Activated naive CD8-positive, alpha-beta T cell (primary cell): ENCODE results near the gene CACNG6.
"Not testable (repeated sequence)": the region's sequence is repeated elsewhere in the genome, so short reads cannot be mapped to it uniquely, and the experiment has no call there.

ENCODE experiments used
- H3K27ac Mint-ChIP-seq: one replicate; pipeline ENCODE4 v1.8.0; 2021; ENCODE audit warnings: mixed read lengths
- H3K27me3 Mint-ChIP-seq: one replicate; pipeline ENCODE4 v1.8.0; 2021; ENCODE audit warnings: mixed read lengths
- H3K36me3 Mint-ChIP-seq: one replicate; pipeline ENCODE4 v1.8.0; 2021; ENCODE audit warnings: mixed read lengths
- H3K4me1 Mint-ChIP-seq: one replicate; pipeline ENCODE4 v1.8.0; 2021; ENCODE audit warnings: low read depth, mixed read lengths
- H3K4me3 Mint-ChIP-seq: one replicate; pipeline ENCODE4 v1.8.0; 2021; ENCODE audit warnings: mild to moderate bottlenecking, mixed read lengths
- H3K9me3 Mint-ChIP-seq: one replicate; pipeline ENCODE4 v1.8.0; 2021; ENCODE audit warnings: low read depth, mixed read lengths

Gene CACNG6, protein sequence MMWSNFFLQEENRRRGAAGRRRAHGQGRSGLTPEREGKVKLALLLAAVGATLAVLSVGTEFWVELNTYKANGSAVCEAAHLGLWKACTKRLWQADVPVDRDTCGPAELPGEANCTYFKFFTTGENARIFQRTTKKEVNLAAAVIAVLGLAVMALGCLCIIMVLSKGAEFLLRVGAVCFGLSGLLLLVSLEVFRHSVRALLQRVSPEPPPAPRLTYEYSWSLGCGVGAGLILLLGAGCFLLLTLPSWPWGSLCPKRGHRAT

GRCh38 chr19:53991224-53992113, at the start of gene CACNG6:
Gene CACNG6 (plus strand): TSS chr19:53991637. CDS start chr19:53992878, 1,241 bp downstream.
- peak within 1 kb of the TSS; percentile 42 for H3K4me3 Mint-ChIP-seq
- H3K9me3 Mint-ChIP-seq: no peaks in the 10 kb centered on the region

DNA sequence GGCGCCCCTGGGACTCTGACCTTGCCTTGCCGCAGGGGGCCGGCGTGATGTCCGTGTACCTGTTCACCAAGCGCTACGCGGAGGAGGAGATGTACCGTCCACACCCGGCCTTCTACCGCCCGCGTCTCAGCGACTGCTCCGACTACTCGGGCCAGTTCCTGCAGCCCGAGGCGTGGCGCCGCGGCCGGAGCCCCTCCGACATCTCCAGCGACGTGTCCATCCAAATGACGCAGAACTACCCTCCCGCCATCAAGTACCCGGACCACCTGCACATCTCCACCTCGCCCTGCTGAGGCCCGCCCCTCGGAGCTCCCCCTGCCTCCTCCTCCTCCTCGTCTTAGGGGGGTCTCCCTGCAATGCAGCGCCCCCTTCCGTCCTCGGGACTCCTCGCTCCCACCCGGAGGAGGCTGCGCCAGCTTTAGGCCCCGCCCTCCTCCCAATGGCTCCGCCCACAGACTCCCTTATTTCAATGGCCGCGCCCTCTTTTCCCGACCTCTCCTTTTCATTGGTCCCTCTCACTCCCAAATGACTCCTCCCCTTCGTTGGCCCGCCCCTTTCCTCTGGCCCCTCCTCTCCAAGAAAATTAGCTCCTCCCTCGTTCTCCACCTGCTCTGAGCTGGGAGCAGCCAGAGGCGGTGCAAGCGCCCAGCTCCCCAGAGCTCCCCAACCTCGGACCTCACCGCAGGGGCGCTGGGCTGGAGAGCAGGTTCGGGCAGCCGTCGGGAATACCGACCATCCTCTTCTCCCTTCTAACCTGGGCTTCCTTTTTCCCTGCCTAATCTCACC, 49.2 kb upstream of the CACNG6 start:
- Mint-ChIP-seq H3K9me3 (no peaks in the 10 kb centered on the region), H3K36me3 (no peaks in the 10 kb centered on the region), H3K27ac (no peak overlapping the region), H3K4me1 (peaks cover 2% of the 10 kb centered on the region), H3K27me3 (peaks cover 46% of the 10 kb centered on the region), H3K4me3 (no peak overlapping the region)

More at GRCh38 chr19:53991224-53992113, at the start of gene CACNG6:
- Mint-ChIP-seq H3K27ac (no peak within 1 kb of the TSS), H3K36me3 (no peaks in the 10 kb centered on the region), H3K27me3 (peaks cover 35% of the 10 kb centered on the region), H3K4me1 (peaks cover 5% of the 10 kb centered on the region)

DNA sequence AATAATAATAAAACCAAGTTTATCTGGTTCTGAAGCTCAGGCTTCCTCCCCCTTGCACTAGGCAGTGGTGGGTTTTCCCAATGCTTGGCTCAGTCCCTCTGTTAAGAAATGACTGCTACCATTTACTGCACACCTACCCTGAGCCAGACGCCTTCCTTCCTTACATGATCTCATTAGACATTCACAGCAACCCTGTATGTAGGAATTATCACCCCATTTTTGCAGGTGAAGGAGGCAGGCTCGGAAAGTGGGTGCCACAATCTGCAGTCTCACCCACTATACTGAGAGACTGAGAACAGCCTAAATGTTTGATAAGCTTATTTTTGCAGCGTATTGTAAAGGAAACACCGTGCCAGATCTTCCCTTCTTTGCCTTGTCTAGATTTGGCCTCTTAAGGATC, 47.0 kb upstream of the CACNG6 start:
- Mint-ChIP-seq H3K27me3 (peaks cover 42% of the 10 kb centered on the region), H3K4me1 (peaks cover 2% of the 10 kb centered on the region), H3K27ac (no peak overlapping the region), H3K4me3 (no peak overlapping the region), H3K9me3 (no peaks in the 10 kb centered on the region), H3K36me3 (no peaks in the 10 kb centered on the region)

GRCh38 chr19:53944933-53945332, 46.5 kb upstream of the CACNG6 start:
- Mint-ChIP-seq H3K4me1 (peaks cover 2% of the 10 kb centered on the region), H3K27me3 (peaks cover 37% of the 10 kb centered on the region), H3K4me3 (no peak overlapping the region), H3K27ac (no peak overlapping the region), H3K9me3 (no peaks in the 10 kb centered on the region), H3K36me3 (no peaks in the 10 kb centered on the region)

DNA sequence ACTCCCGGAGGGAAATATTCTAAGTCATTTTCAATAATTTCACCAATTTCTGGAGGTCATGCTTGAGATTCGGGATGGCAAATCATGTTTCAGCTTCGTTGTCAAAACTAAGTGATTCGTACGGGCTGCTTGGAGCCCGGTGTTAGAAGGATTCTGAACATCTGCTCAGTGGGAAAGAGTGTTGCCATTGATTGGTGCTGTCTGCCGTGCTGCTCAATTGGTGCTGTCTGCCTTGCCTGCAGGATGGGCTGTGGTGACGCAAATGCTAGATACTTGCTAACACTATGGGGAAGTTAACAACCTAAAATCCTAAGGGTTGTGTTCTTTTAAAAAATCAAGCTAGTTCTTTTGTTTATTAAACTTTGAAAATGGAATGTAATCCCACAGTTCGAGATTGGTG, 46.0 kb upstream of the CACNG6 start:
- Mint-ChIP-seq H3K4me3 (no peak overlapping the region), H3K9me3 (no peaks in the 10 kb centered on the region), H3K27me3 (peaks cover 33% of the 10 kb centered on the region), H3K4me1 (peaks cover 2% of the 10 kb centered on the region), H3K27ac (no peak overlapping the region), H3K36me3 (no peaks in the 10 kb centered on the region)

GRCh38 chr19:53945998-53946397, 45.4 kb upstream of the CACNG6 start:
- Mint-ChIP-seq H3K36me3 (no peaks in the 10 kb centered on the region), H3K27ac (no peak overlapping the region), H3K27me3 (peaks cover 31% of the 10 kb centered on the region), H3K4me3 (no peak overlapping the region), H3K4me1 (peaks cover 2% of the 10 kb centered on the region), H3K9me3 (no peaks in the 10 kb centered on the region)

DNA sequence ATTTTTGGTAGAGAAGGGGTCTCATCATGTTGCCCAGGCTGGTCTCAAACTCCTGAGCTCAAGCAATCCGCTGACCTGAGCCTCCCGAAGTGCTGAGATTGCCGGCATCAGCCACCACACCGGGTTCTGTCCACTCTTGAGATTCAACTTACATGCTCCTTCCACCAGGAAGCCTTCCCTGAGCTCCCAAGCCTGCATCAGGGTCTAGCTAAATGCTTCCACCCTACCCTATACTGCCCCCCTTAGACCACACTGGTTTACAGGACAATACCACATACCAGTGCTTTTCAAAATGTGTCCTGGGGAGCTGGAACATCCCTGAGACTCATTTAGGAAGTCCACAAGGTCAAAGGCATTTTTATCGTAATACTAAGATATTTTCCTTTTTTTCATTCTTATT, 43.8 kb upstream of the CACNG6 start:
- Mint-ChIP-seq H3K4me1 (peaks cover 2% of the 10 kb centered on the region), H3K27me3 (peaks cover 32% of the 10 kb centered on the region), H3K9me3 (no peaks in the 10 kb centered on the region), H3K4me3 (no peak overlapping the region), H3K27ac (no peak overlapping the region), H3K36me3 (no peaks in the 10 kb centered on the region)

GRCh38 chr19:53948611-53949010, 42.8 kb upstream of the CACNG6 start:
- not testable (repeated sequence) for H3K27ac Mint-ChIP-seq, H3K4me3 Mint-ChIP-seq

GRCh38 chr19:53951436-53951835, 40.0 kb upstream of the CACNG6 start:
- H3K36me3 Mint-ChIP-seq: no peaks in the 10 kb centered on the region
- no peak overlapping the region for H3K4me3 Mint-ChIP-seq
- peaks cover 21% of the 10 kb centered on the region for H3K27me3 Mint-ChIP-seq
- no peak overlapping the region for H3K27ac Mint-ChIP-seq
- H3K4me1 Mint-ChIP-seq: no peaks in the 10 kb centered on the region
- H3K9me3 Mint-ChIP-seq: no peaks in the 10 kb centered on the region

More at GRCh38 chr19:53948611-53949010, 42.8 kb upstream of the CACNG6 start:
- H3K9me3 Mint-ChIP-seq, H3K4me1 Mint-ChIP-seq, H3K36me3 Mint-ChIP-seq: not testable (repeated sequence)
- H3K27me3 Mint-ChIP-seq: peaks cover 32% of the 10 kb centered on the region

GRCh38 chr19:53951947-53952346, 39.5 kb upstream of the CACNG6 start:
- Mint-ChIP-seq H3K9me3 (no peaks in the 10 kb centered on the region), H3K27me3 (peaks cover 23% of the 10 kb centered on the region), H3K36me3 (no peaks in the 10 kb centered on the region), H3K4me1 (no peaks in the 10 kb centered on the region), H3K4me3 (no peak overlapping the region), H3K27ac (no peak overlapping the region)

DNA sequence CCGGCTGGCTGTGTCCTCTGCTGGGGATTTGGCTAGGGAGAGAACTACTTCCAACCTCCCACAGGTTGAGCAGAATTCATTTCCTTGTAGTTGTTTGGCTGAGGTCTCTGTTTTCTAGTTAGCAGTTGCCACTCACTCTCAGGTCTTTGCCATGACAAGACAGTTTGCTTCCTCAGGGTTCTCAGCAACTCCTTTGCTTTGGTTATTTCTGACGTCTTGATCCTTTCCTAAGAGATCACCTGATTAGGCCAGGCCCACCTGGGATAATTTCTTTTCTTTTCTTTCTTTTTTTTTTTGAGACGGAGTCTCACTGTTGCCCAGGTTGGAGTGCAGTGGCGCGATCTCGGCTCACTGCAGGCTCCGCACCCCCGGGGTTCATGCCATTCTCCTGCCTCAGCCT, 38.1 kb upstream of the CACNG6 start:
- H3K36me3 Mint-ChIP-seq: no peaks in the 10 kb centered on the region
- no peaks in the 10 kb centered on the region for H3K9me3 Mint-ChIP-seq
- no peak overlapping the region for H3K27ac Mint-ChIP-seq
- peaks cover 29% of the 10 kb centered on the region for H3K27me3 Mint-ChIP-seq
- peaks cover 1% of the 10 kb centered on the region for H3K4me1 Mint-ChIP-seq
- no peak overlapping the region for H3K4me3 Mint-ChIP-seq

DNA sequence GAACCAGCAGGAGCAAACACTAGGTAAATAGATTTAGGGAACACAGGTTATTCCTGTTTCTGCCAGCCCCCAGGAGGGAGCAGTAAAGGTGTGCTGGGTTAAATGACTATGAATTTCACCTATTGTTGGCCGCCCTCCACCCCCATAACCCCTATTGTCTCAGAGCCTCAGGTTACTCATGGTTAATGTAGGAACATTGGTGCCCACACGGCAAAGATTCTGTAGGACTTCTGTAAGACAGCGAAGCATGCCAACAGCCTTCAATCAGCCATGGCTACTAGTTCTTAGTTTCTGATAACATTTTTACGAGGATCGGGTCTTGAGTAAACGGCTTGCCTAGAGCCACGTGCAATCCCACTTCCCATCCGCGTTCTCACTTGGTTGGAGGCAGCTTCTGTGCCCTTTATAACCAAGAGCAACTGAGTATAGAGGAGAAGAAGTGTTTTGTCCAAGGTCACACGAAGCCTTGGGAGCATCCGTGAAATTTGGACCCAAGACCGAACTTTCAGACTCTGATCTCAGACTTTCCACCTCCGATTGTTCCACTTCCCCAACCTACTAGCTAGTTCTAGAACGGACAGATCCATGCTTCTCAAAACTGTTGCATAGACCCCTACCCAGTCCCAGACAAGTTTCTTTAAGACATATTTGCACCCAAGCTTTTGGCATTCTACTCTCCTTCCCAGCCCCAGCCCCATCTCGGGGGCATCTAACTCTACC, 33.8 kb upstream of the CACNG6 start:
- Mint-ChIP-seq H3K27ac (no peak overlapping the region), H3K27me3 (peaks cover 40% of the 10 kb centered on the region), H3K9me3 (no peaks in the 10 kb centered on the region), H3K4me1 (peaks cover 16% of the 10 kb centered on the region), H3K36me3 (no peaks in the 10 kb centered on the region), H3K4me3 (no peak overlapping the region)

- H3K27ac Mint-ChIP-seq: no peak overlapping the region
- H3K9me3 Mint-ChIP-seq: no peaks in the 10 kb centered on the region
- no peak overlapping the region for H3K4me3 Mint-ChIP-seq
- H3K27me3 Mint-ChIP-seq: peaks cover 39% of the 10 kb centered on the region
- peaks cover 16% of the 10 kb centered on the region for H3K4me1 Mint-ChIP-seq
- H3K36me3 Mint-ChIP-seq: no peaks in the 10 kb centered on the region
These were observed 33.3 kb upstream of the CACNG6 start for GRCh38 chr19:53958168-53958571.
